Smooth muscle cell of trachea (primary cell): ENCODE data around the gene DOK6. TPM values are rescaled to one million over a fixed set of nuclear protein-coding genes. Genes with fewer than 3 reads are reported as not detected.

Experiments
- total RNA-seq: library from RNA; depleted of rRNA; stranded (reverse); fragments of >200 nt; gene quantifications from 2 replicates; pipeline ENCODE4 v1.2.1, GENCODE V29; 2014

Gene DOK6
- 1.5 and 5.6 TPM in 2 replicates for total RNA-seq

DNA sequence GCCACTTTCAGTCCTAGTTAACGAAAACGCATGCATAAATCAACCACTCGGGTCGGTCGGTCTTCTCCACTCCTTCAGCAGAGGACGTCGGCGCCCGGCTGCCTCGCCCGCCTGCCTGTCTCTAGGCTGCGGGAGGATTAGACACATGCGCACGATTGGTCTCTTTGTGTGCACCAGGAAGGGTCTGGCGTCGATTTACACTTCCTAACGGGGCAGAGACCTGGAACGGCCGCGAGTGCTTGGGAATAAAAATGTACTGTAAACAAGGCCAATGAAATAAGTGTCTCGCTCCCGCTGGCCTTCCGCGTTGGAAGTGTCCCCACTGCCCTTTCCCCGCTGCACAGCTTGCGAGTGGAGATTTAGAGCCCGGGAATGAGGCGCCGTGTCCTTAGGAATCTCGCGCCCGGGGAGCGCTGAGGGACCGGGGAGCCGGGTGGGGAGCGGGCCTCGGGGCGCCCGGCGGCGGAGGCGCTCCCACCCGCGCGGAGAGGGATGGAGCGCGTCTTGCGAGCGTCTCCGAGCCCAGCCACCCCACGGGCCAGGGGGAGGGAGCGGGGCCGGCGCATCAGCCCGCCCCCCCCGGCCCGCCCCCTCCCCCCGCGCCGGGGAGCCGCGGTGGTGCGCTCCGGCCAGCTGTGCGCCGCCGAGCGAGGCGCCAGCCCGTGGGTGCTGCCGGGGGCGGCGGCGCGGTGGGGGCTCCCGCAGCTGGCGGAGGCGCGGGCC, at the start of gene DOK6:
DOK6 (plus strand) TSS at position 636 of the 723 bp plus-strand sequence.

